Spleen (tissue), 7 donors: ENCODE measurements around the gene DOK5.

Source experiments
- POLR2AphosphoS5 ChIP-seq, 3 donors: sonication (generic); formaldehyde crosslinking; IDR thresholded peaks; one replicate each; pipeline ENCODE4 v1.5.1; 2017; ENCODE audit warnings: antibody characterized with exemption in 3 of 3
- TF ChIP-seq, protein P1 (sequence below), 11 experiments: fragments of 200-600 bp in 7 of 11; fragments of 450-650 bp in 4 of 11; sonication (generic) in 4 of 11; IDR thresholded peaks in 8 of 11; conservative IDR thresholded peaks in 3 of 11; 1 replicate in 7 of 11; 2 replicates in 4 of 11; pipeline versions ENCODE4 v1.4.0 to v1.8.0; 2016 to 2021; ENCODE audit warnings: antibody characterized with exemption in 11 of 11, inconsistent platforms in 4 of 11, mild to moderate bottlenecking in 1 of 11
- donor health status: DM: no; HTN: no; CAD: no; lungs with moderate emphysema.
- donor health status: DM: no; HTN: no; CAD: no.
- donor health status: DM: no; HTN: no; CAD: no.

- TF ChIP-seq, protein P1, sequence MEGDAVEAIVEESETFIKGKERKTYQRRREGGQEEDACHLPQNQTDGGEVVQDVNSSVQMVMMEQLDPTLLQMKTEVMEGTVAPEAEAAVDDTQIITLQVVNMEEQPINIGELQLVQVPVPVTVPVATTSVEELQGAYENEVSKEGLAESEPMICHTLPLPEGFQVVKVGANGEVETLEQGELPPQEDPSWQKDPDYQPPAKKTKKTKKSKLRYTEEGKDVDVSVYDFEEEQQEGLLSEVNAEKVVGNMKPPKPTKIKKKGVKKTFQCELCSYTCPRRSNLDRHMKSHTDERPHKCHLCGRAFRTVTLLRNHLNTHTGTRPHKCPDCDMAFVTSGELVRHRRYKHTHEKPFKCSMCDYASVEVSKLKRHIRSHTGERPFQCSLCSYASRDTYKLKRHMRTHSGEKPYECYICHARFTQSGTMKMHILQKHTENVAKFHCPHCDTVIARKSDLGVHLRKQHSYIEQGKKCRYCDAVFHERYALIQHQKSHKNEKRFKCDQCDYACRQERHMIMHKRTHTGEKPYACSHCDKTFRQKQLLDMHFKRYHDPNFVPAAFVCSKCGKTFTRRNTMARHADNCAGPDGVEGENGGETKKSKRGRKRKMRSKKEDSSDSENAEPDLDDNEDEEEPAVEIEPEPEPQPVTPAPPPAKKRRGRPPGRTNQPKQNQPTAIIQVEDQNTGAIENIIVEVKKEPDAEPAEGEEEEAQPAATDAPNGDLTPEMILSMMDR (IDR thresholded peaks at IDR 0.05 in 8 of 11, conservative IDR thresholded peaks at IDR 0.05 in 3 of 11): no peak
- TF ChIP-seq POLR2AphosphoS5 (IDR thresholded peaks at IDR 0.05): no peak
Observed at GRCh38 chr20:54681869-54682268, 206.5 kb downstream of the DOK5 start.
